GM12864 (cell line): ENCODE data around the gene TBC1D14.

Experiments
- DNase-seq: peaks from one replicate; pipeline ENCODE4 v3.0.0-alpha.2; 2011; ENCODE audit warnings: low read depth
- H3K4me3 ChIP-seq: 2 replicates; pipeline ENCODE4 v1.5.1; 2011; ENCODE audit warnings: mild to moderate bottlenecking, low read depth, low read length, control low read depth
- CTCF ChIP-seq: IDR thresholded peaks from 2 replicates; pipeline ENCODE4 v1.5.1; 2011; ENCODE audit warnings: low read depth, mild to moderate bottlenecking, moderate library complexity, low read length, control low read depth, inconsistent platforms; ENCODE audit errors: missing control alignments

TBC1D14 gene

DNA sequence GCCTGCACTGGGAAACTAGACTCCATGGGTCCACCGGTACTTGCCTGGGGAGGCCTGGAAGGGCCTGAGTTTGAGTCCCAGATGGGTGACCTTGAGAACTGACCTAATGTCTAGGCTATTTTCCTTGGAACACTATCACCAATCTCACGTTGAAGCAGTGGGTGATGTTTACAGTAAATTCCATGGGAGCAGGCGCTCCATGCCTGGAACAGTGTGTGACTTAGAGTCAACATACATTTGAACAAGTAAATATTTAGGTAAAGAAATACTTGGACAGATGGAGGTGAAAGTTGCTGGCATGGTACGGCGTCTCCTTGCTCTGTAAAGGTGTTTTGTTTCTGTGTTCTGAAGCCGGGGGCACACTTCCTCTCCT, 47.5 kb downstream of the TBC1D14 start:
- DNase-seq, result no peak
- H3K4me3 ChIP-seq, result no peak overlapping the region
- no peak for TF ChIP-seq CTCF

DNA sequence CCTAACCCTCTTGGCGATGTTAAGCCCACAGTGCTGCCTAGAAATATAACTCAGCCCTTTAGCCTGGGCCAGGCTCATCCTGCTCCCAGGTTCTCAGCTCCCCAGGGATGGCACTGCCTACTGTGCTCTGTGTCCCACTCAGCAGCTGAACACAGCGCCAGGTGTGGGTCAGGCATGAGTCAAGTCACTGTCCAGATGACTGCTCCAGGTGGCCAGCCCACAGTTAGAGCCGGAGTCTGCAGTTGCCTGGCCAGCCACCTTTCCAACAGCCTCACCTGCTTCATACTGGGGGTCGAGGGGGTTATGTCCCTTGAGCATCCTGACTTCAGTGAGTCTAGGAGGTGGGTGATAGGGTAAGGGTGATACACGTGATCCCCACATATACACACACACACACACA, 48.4 kb downstream of the TBC1D14 start:
- DNase-seq, result no peak
- no peak overlapping the region for H3K4me3 ChIP-seq
- TF ChIP-seq CTCF, result no peak

DNA sequence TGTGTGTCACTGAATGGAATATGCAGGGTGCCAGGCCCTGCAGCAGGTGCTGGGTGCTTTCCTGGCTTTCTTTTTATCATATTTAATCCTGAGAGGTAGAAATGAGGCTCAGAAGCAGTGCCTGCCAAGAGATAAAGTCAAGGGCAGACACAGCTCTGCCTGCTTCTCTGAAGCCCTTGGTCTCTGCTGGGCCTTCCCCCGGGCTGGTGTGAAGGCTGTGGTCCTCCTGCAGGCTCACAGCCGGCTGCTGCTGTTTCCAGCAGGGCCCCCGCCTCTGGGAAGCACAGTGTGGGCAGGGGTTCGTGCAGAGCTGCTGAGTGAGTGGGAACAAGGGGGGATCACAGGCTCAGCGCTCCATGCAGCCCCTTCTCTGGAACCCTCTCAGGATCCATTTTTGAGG, 49.6 kb downstream of the TBC1D14 start:
- H3K4me3 ChIP-seq, result no peak overlapping the region
- no peak for TF ChIP-seq CTCF
- DNase-seq, result no peak

DNA sequence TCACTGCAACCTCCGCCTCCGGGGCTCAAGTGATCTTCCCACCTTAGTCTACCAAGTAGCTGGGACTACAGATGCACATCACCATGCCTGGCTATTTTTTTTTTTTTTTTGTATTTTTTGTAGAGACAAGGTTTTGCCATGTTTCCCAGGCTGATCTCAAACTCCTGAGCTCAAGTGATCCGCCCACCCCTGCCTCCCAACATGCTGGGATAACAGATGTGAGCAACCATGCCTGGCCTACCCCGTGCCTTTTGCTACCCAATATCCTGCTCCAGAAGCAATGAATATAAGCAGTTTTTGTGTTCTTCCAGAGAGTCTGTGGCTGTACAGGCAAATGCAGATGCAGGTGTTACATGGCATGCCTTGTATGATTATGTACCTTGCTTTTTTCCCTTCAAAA, 50.5 kb downstream of the TBC1D14 start:
- TF ChIP-seq CTCF, result no peak
- no peak overlapping the region for H3K4me3 ChIP-seq
- DNase-seq, result no peak

DNA sequence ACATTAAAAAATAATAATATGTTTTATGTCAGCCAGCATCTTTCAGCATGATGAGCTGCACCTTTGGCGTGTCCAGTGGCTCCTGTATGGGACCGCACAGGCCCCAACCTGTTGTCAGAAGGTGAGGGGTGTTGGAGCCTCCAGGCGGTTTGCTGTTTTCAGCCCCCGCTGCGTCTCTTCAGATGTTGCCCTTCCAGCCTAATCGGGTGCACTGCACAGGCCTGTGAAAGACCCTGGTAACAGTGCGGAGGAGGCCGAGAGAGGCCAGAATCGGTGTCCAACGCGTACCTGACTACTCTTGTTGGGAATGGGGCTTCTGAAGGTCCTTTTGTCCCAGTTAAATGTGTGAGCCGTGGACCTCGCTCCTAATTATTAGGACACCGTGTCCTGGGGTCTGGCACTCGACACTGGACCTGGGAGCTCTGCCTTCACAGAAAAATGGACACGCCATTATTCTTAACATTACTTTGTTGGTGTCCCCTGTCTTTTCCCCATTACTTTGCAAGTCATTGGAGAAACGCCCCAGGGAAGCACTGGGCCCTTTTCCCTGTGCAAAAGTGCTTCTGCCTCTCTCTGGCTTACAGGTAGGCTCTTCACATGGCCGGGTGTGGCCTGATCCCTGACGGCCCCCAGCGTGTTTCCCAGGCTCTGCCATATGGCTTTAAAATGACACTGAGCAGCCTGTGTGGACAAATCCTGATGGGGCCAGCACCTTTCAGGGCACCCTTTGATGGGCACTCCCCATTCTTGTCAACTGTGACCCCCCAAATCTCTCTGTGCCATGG, 51.2 kb downstream of the TBC1D14 start:
- H3K4me3 ChIP-seq, result no peak overlapping the region
- no peak for DNase-seq
- TF ChIP-seq CTCF, result no peak

- no peak overlapping the region for H3K4me3 ChIP-seq
- no peak for TF ChIP-seq CTCF
- no peak for DNase-seq
These were observed 52.0 kb downstream of the TBC1D14 start for GRCh38 chr4:6961496-6962210.
